ENCODE data around the gene GREM1. TPM values are rescaled to one million over a fixed set of nuclear protein-coding genes. Genes with fewer than 3 reads are reported as not detected.

The GREM1 gene
- total RNA-seq (2014; rRNA removed; shearing (Covaris generic)), result 0.38 and 2.0 TPM in 2 replicates

GRCh38 chr15:32717426-32718226, at the start of gene GREM1:
TSS of gene GREM1 (plus strand) at chr15:32718004. CDS start at chr15:32730691, 12,687 bp downstream.
- H3K36me3 ChIP-seq (replicated peaks; ENCODE audit: control insufficient read depth, insufficient read depth, low read length), result no peaks in the 10 kb centered on the region
- peak within 1 kb of the TSS; percentile 43 for H3K4me3 ChIP-seq (ENCODE audit: insufficient read depth, low read depth, low read length)
- H3K27me3 ChIP-seq (ENCODE audit: control insufficient read depth, insufficient read depth, low read length), result peaks cover 56% of the 10 kb centered on the region
- DNase-seq, result peak; percentile 91

- DNase-seq, result peak; percentile 66
- no peak overlapping the region for H3K4me3 ChIP-seq (ENCODE audit: insufficient read depth, low read depth, low read length)
- no peaks in the 10 kb centered on the region for H3K27me3 ChIP-seq (ENCODE audit: control insufficient read depth, insufficient read depth, low read length)
- H3K36me3 ChIP-seq (replicated peaks; ENCODE audit: control insufficient read depth, insufficient read depth, low read length), result no peaks in the 10 kb centered on the region; the same call in 1 of the 2 replicates
These were observed 48.9 kb upstream of the GREM1 start for GRCh38 chr15:32668942-32669341.

- H3K27me3 ChIP-seq (ENCODE audit: control insufficient read depth, insufficient read depth, low read length), result no peaks in the 10 kb centered on the region
- H3K4me3 ChIP-seq (ENCODE audit: insufficient read depth, low read depth, low read length), result no peak overlapping the region
- H3K36me3 ChIP-seq (replicated peaks; ENCODE audit: control insufficient read depth, insufficient read depth, low read length), result no peaks in the 10 kb centered on the region; the same call in 1 of the 2 replicates
- DNase-seq, result peak; percentile 53
These were observed 47.8 kb upstream of the GREM1 start for GRCh38 chr15:32669896-32670611.

- no peak overlapping the region for H3K4me3 ChIP-seq (ENCODE audit: insufficient read depth, low read depth, low read length)
- DNase-seq, result no peak
- no peaks in the 10 kb centered on the region; the same call in 1 of the 2 replicates for H3K36me3 ChIP-seq (replicated peaks; ENCODE audit: control insufficient read depth, insufficient read depth, low read length)
- no peaks in the 10 kb centered on the region for H3K27me3 ChIP-seq (ENCODE audit: control insufficient read depth, insufficient read depth, low read length)
These were observed 47.2 kb upstream of the GREM1 start for GRCh38 chr15:32670623-32671022.

GRCh38 chr15:32671339-32672325, 46.2 kb upstream of the GREM1 start:
- Histone ChIP-seq H3K36me3 (replicated peaks; ENCODE audit: control insufficient read depth, insufficient read depth, low read length) (no peaks in the 10 kb centered on the region; the same call in 1 of the 2 replicates), H3K27me3 (ENCODE audit: control insufficient read depth, insufficient read depth, low read length) (no peaks in the 10 kb centered on the region), H3K4me3 (ENCODE audit: insufficient read depth, low read depth, low read length) (no peak overlapping the region)
- DNase-seq, result no peak

GRCh38 chr15:32674681-32675080, 43.1 kb upstream of the GREM1 start:
- DNase-seq, result no peak
- H3K27me3 ChIP-seq (ENCODE audit: control insufficient read depth, insufficient read depth, low read length), result no peaks in the 10 kb centered on the region
- H3K4me3 ChIP-seq (ENCODE audit: insufficient read depth, low read depth, low read length), result no peak overlapping the region
- H3K36me3 ChIP-seq (replicated peaks; ENCODE audit: control insufficient read depth, insufficient read depth, low read length), result no peaks in the 10 kb centered on the region

- H3K27me3 ChIP-seq (ENCODE audit: control insufficient read depth, insufficient read depth, low read length), result no peaks in the 10 kb centered on the region
These were observed 42.3 kb upstream of the GREM1 start for GRCh38 chr15:32675466-32675865.

GRCh38 chr15:32676169-32676568, 41.6 kb upstream of the GREM1 start:
- H3K36me3 ChIP-seq (replicated peaks; ENCODE audit: control insufficient read depth, insufficient read depth, low read length), result peaks cover 2% of the 10 kb centered on the region
- DNase-seq, result no peak
- H3K27me3 ChIP-seq (ENCODE audit: control insufficient read depth, insufficient read depth, low read length), result no peaks in the 10 kb centered on the region
- no peak overlapping the region for H3K4me3 ChIP-seq (ENCODE audit: insufficient read depth, low read depth, low read length)

More at GRCh38 chr15:32675466-32675865, 42.3 kb upstream of the GREM1 start:
- no peak overlapping the region for H3K4me3 ChIP-seq (ENCODE audit: insufficient read depth, low read depth, low read length)
- no peaks in the 10 kb centered on the region for H3K36me3 ChIP-seq (replicated peaks; ENCODE audit: control insufficient read depth, insufficient read depth, low read length)
- no peak for DNase-seq

GRCh38 chr15:32677238-32677750, 40.5 kb upstream of the GREM1 start:
- H3K27me3 ChIP-seq (ENCODE audit: control insufficient read depth, insufficient read depth, low read length), result no peaks in the 10 kb centered on the region
- peaks cover 2% of the 10 kb centered on the region for H3K36me3 ChIP-seq (replicated peaks; ENCODE audit: control insufficient read depth, insufficient read depth, low read length)
- no peak for DNase-seq
- H3K4me3 ChIP-seq (ENCODE audit: insufficient read depth, low read depth, low read length), result no peak overlapping the region

- no peak for DNase-seq
- H3K4me3 ChIP-seq (ENCODE audit: insufficient read depth, low read depth, low read length), result no peak overlapping the region
- no peaks in the 10 kb centered on the region for H3K27me3 ChIP-seq (ENCODE audit: control insufficient read depth, insufficient read depth, low read length)
- H3K36me3 ChIP-seq (replicated peaks; ENCODE audit: control insufficient read depth, insufficient read depth, low read length), result peaks cover 2% of the 10 kb centered on the region
These were observed 38.5 kb upstream of the GREM1 start for GRCh38 chr15:32679298-32679690.

GRCh38 chr15:32682569-32682968, 35.2 kb upstream of the GREM1 start:
- DNase-seq, result no peak
- peaks cover 2% of the 10 kb centered on the region for H3K36me3 ChIP-seq (replicated peaks; ENCODE audit: control insufficient read depth, insufficient read depth, low read length)
- H3K4me3 ChIP-seq (ENCODE audit: insufficient read depth, low read depth, low read length), result no peak overlapping the region
- H3K27me3 ChIP-seq (ENCODE audit: control insufficient read depth, insufficient read depth, low read length), result no peaks in the 10 kb centered on the region

- Histone ChIP-seq H3K4me3 (ENCODE audit: insufficient read depth, low read depth, low read length) (no peak overlapping the region), H3K27me3 (ENCODE audit: control insufficient read depth, insufficient read depth, low read length) (no peaks in the 10 kb centered on the region), H3K36me3 (replicated peaks; ENCODE audit: control insufficient read depth, insufficient read depth, low read length) (peaks cover 2% of the 10 kb centered on the region)
- DNase-seq, result no peak
These were observed 34.7 kb upstream of the GREM1 start for GRCh38 chr15:32682977-32683630.

GRCh38 chr15:32683906-32684584, 33.8 kb upstream of the GREM1 start:
- Histone ChIP-seq H3K36me3 (replicated peaks; ENCODE audit: control insufficient read depth, insufficient read depth, low read length) (peaks cover 2% of the 10 kb centered on the region), H3K4me3 (ENCODE audit: insufficient read depth, low read depth, low read length) (no peak overlapping the region), H3K27me3 (ENCODE audit: control insufficient read depth, insufficient read depth, low read length) (no peaks in the 10 kb centered on the region)
- no peak for DNase-seq

Measured in H7 (cell line).